GM12865 (cell line): ENCODE measurements around the gene HMX2.
A peak's percentile ranks its signal among the peaks of the same experiment; 100 is the strongest.

Source experiments
- DNase-seq: peaks from one replicate; pipeline ENCODE4 v3.0.0; 2010; ENCODE audit warnings: low read depth
- H3K4me3 ChIP-seq: 2 replicates; pipeline ENCODE4 v1.5.1; 2011; ENCODE audit warnings: mild to moderate bottlenecking, low read depth, low read length, control low read depth
- TF ChIP-seq, protein P1 (sequence below): IDR thresholded peaks from 2 replicates; pipeline ENCODE4 v1.5.1; 2011; ENCODE audit warnings: low read length, control low read depth, low read depth, inconsistent platforms; ENCODE audit not compliant: insufficient read depth; ENCODE audit errors: missing control alignments

The HMX2 gene

DNA sequence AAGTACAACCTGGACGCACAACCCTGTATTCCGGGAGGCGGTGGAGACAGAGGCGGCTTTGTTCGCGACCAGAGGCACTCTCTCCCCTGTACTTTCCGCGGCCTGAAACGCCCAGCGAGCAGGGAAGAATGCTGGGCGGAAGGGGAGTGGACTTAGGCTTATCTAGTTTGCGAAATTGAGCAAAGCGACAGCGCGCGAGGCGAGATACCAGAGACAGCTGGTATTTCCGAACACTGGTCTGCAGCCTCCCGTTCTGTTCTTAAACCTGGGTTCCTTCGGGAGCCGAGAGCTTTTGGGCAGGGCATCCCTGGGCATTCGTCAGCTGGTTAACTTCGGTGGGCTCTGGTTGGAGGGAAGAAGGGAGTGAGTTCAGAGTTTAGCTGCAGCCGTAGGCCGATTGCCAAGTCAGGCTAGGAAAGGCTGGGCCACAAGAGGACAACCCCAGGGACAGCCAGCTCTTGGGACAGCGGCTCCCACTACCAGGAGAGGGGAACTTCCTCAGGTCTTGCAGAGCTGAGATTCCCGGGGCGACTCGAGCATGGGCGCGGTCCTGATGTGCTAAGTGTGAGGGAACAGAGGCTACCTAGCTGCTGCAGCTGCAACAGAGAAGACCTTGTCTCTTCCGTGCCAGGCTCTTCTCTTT lies 8.3 kb upstream of the HMX2 start:
- H3K4me3 ChIP-seq, result peak overlapping the region; percentile 73
- TF ChIP-seq, protein P1, sequence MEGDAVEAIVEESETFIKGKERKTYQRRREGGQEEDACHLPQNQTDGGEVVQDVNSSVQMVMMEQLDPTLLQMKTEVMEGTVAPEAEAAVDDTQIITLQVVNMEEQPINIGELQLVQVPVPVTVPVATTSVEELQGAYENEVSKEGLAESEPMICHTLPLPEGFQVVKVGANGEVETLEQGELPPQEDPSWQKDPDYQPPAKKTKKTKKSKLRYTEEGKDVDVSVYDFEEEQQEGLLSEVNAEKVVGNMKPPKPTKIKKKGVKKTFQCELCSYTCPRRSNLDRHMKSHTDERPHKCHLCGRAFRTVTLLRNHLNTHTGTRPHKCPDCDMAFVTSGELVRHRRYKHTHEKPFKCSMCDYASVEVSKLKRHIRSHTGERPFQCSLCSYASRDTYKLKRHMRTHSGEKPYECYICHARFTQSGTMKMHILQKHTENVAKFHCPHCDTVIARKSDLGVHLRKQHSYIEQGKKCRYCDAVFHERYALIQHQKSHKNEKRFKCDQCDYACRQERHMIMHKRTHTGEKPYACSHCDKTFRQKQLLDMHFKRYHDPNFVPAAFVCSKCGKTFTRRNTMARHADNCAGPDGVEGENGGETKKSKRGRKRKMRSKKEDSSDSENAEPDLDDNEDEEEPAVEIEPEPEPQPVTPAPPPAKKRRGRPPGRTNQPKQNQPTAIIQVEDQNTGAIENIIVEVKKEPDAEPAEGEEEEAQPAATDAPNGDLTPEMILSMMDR, result no peak
- DNase-seq, result peak; percentile 54

DNA sequence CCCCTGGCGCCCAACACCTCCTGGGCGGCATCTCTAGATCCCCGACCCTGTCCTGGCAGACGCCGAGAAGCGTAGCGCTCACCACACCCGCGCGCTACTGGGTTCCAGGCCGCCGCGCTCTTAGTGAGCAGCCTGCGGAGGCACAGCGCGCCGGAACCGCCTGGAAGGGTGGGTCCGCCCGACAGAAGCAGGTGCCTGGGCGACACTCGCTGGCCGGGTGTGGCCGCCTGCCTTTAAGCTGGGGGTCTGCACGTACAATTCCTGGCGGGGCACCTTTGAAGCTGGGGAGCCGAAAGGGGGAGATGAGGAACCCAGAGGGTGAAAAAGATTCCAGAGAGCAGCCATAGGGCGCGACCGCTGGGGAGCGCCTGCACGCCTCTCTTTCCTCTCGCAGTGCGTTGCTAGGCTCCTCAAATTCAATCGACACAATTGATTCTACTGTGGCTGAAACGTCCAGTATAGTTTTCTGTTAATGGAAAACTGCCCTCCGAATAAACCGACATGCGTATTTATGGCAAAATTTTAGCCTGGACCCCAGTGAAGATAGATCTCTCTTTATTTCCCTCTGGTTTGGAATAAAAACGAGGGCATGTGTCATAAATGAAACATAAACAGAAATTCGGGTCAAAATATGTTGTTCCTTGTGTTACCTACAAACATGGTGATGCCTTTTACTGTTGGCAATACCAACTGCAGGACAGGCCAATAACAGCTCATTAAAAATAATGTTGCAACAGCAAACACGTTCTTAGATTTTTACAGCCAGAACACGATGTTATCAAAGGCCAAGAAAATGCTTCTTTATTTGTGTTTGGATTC lies 7.6 kb upstream of the HMX2 start:
- TF ChIP-seq, protein P1, result peak; percentile 4
- no peak for DNase-seq
- peak overlapping the region; percentile 73 for H3K4me3 ChIP-seq

DNA sequence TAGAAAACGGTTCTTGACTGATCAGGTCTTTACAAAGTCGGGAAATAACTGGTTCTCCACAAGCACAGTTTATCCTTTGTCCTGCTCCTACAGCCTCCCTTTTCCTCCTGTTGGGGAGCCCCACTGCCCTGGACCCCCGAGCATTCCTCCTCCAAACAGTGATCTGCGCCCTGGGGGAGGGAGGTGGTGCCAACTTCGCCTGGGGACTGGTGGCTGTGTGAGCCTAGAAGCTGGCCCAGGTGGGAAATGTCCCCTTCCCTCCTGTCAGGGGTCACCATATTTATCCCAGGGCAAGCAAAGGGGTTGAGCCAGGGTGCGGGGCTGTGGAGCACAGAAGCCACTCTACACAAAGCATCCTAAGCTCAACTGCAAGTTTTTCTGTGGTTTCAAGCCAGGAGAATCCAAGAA lies 6.9 kb upstream of the HMX2 start:
- H3K4me3 ChIP-seq, result no peak overlapping the region
- TF ChIP-seq, protein P1, result no peak
- no peak for DNase-seq

DNA sequence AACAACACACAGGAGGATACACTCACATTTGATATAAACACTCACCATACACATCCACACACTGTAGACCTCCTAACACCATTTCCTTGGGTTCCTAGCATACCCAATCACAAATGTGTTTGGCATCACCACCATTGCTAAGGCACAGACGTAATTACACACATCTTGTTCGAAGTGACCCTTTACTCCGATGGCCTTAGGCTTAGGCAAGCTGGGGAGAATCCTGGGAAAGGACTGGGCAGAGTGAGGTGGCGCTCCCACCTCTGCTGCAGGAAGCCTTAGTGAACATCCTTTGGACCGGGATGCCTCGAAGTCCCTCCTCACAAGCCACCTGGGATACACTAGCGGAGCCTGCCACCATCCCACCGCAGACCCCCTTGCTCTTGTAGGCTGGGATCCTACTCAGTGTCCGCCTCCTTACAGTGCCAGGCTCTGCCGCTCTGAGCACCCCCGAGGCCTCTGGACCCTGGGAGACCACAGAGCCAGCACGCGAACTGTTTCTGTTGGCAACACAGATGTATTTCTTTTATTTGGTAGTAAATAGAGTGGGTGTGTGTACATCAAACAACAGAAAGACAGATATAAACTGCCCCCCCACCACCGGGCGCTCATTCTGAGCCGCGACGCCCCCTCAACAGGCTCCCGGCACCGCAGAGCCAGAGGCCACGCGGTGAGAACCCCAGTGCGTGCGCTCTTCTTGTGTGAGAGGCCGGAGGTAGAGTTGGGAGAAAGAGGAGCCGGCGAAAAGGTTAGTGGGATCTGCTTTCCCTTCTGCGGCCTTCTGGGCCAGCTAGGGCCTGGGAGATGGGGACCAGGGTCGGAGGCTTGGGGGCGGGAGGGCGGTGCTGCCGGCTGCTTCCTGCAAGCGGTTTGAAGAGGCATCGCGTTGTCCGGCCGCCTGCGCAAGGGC lies 5.9 kb upstream of the HMX2 start:
- TF ChIP-seq, protein P1, result no peak
- no peak overlapping the region for H3K4me3 ChIP-seq
- DNase-seq, result no peak

DNA sequence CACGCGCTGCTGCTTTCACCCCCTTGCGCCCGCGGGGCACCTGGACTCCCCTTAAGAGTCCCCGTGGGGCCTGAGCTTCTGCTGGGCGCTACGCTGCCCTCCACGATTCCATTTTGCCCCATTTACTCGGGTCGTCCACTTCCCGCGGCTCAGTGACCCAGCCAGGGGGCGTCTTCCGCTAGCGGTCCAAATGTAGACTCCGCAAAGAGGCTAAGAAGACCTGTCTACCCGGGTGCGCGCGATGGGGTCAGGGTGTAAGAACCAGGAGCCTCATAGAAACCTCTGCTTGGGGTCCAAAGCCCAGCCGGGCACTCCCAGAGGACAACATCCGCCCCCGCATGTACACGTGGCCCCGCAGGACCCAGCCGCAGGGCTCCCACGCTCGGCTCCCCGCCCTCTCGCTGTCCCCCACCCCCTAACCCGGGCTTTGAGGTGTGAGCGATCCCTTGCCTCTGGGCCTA lies 5.2 kb upstream of the HMX2 start:
- DNase-seq, result no peak
- TF ChIP-seq, protein P1, result no peak
- no peak overlapping the region for H3K4me3 ChIP-seq

DNA sequence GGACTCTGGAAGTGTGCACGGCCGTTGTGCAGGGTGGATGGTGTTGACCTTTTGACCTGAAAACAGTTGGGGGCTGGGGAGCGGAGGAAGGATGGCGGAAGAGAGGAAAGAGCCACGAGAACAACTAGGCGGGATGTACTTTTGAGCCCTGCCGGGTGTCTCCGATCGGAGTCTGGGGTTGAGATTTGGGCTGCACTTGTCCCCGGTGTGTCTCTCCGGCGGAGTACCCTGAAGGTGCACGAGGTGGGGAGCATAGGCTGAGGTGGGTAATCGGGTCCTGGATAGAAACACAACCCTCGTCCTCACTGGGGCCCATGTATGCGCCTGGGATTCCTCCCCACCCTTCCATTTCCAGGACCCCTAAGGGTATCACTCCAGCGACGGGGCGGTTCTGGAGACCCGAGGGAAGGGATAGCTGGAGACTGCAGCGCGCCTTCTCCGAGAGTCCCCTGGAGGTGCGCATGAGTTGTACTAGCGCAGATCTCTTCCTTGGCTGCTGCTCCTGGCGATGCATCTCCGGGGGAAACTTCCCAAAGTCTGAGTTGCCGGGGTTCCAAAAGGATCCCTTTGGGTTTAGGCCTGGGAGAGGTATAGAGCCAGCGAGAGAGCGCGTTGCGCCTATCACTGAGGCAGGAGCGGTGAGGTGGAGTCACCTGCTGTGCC lies 4.6 kb upstream of the HMX2 start:
- no peak for DNase-seq
- H3K4me3 ChIP-seq, result no peak overlapping the region
- TF ChIP-seq, protein P1, result no peak
